Naive thymus-derived CD4-positive, alpha-beta T cell (primary cell): ENCODE results near the gene TXNRD2. TPM values are rescaled to one million over a fixed set of nuclear protein-coding genes. Genes with fewer than 3 reads are reported as not detected.

Experiments used
- ATAC-seq: fragments of 150-1000 bp; cut with Tn5 transposase; 2 replicates; pipeline ENCODE4 v1.10.0; 2021; ENCODE audit warnings: mild to moderate bottlenecking, moderate library complexity
- CTCF ChIA-PET: fragments of 350-600 bp; sonication (Branson Sonifier 250); formaldehyde crosslinking; loops from one replicate; lab custom pipeline; 2021; ENCODE audit warnings: antibody characterized with exemption; lab: Charles Lee
- POLR2A ChIA-PET: fragments of 350-600 bp; sonication (Branson Sonifier 250); formaldehyde crosslinking; loops from one replicate; lab custom pipeline; 2021; ENCODE audit warnings: antibody characterized with exemption, inconsistent platforms; lab: Charles Lee
- DNase-seq, 9 donors: peaks; one replicate each; pipeline versions ENCODE4 v3.0.0 to v3.0.0-alpha.2; 2020 to 2022; ENCODE audit warnings: mixed read lengths in 1 of 9
- H3K27ac ChIP-seq: one replicate; pipeline ENCODE4 v1.7.0; 2013; ENCODE audit warnings: mild to moderate bottlenecking, low read depth, low read length, moderate library complexity
- H3K27me3 ChIP-seq, 2 donors: one replicate each; pipeline ENCODE4 v1.7.0; 2013; ENCODE audit warnings: low read length in 2 of 2, mild to moderate bottlenecking in 2 of 2, moderate library complexity in 2 of 2; ENCODE audit not compliant: control insufficient read depth in 2 of 2, insufficient read depth in 2 of 2
- H3K36me3 ChIP-seq, 3 experiments: 1 replicate in 2 of 3; 2 replicates in 1 of 3; pipeline ENCODE4 v1.7.0; 2013; ENCODE audit warnings: low read length in 3 of 3, mild to moderate bottlenecking in 3 of 3, moderate library complexity in 1 of 3; ENCODE audit not compliant: insufficient read depth in 3 of 3, control insufficient read depth in 2 of 3
- H3K4me1 ChIP-seq, 2 donors: one replicate each; pipeline ENCODE4 v1.7.0; 2013; ENCODE audit warnings: low read length in 2 of 2, mild to moderate bottlenecking in 2 of 2, moderate library complexity in 1 of 2; ENCODE audit not compliant: control insufficient read depth in 2 of 2, insufficient read depth in 2 of 2
- H3K4me3 ChIP-seq: 2 replicates; pipeline ENCODE4 v1.7.0; 2013; ENCODE audit warnings: mild to moderate bottlenecking, low read length
- H3K9me3 ChIP-seq, 3 experiments: 1 replicate in 2 of 3; 2 replicates in 1 of 3; pipeline ENCODE4 v1.7.0; 2013; ENCODE audit warnings: low read length in 3 of 3; ENCODE audit not compliant: control insufficient read depth in 2 of 3
- H3K27ac Mint-ChIP-seq, 9 donors: one replicate each; pipeline ENCODE4 v1.8.0; 2020 to 2022; ENCODE audit warnings: mixed read lengths in 9 of 9, mild to moderate bottlenecking in 8 of 9, moderate library complexity in 5 of 9, inconsistent platforms in 2 of 9
- H3K27me3 Mint-ChIP-seq, 5 donors: one replicate each; pipeline ENCODE4 v1.8.0; 2021 to 2022; ENCODE audit warnings: mixed read lengths in 5 of 5, mild to moderate bottlenecking in 1 of 5
- H3K36me3 Mint-ChIP-seq, 5 donors: one replicate each; pipeline ENCODE4 v1.8.0; 2020 to 2022; ENCODE audit warnings: mixed read lengths in 5 of 5, mild to moderate bottlenecking in 3 of 5, inconsistent platforms in 1 of 5
- H3K4me1 Mint-ChIP-seq, 7 donors: one replicate each; pipeline ENCODE4 v1.8.0; 2020 to 2022; ENCODE audit warnings: mixed read lengths in 7 of 7, mild to moderate bottlenecking in 3 of 7, inconsistent platforms in 1 of 7
- H3K4me3 Mint-ChIP-seq, 10 donors: one replicate each; pipeline ENCODE4 v1.8.0; 2020 to 2022; ENCODE audit warnings: mild to moderate bottlenecking in 10 of 10, mixed read lengths in 10 of 10, moderate library complexity in 6 of 10, inconsistent platforms in 2 of 10
- H3K9me3 Mint-ChIP-seq, 11 donors: one replicate each; pipeline ENCODE4 v1.8.0; 2020 to 2022; ENCODE audit warnings: mixed read lengths in 11 of 11, mild to moderate bottlenecking in 4 of 11, inconsistent platforms in 1 of 11, moderate library complexity in 1 of 11
- intact Hi-C, 2 donors: fragments of 100-400 bp; cut with micrococcal nuclease; formaldehyde crosslinking; loops; one replicate each; pipeline ENCODE4 v1.15.1; 2023
- polyA plus RNA-seq, 2 donors: library from polyadenylated mRNA; unstranded; fragments of 300-500 nt; fragmentation: Illumina TruSeq; gene quantifications; one replicate each; pipeline ENCODE4 v1.2.3, GENCODE V29; 2021
- total RNA-seq, 6 experiments: library from RNA in 5 of 6; stranded (reverse) in 5 of 6; gene quantifications; 1 replicate in 5 of 6; 2 replicates in 1 of 6; pipeline ENCODE4 v1.2.3 and lab custom pipeline; 2021 to 2026

TXNRD2 gene
- total and polyA plus RNA-seq, 7 experiments from 2014 or later, result 14.0 to 39.0 (median 26.1) TPM

GRCh38 chr22:19871023-19871844 is 70.4 kb downstream of the TXNRD2 start:
- no peaks in the 10 kb centered on the region for H3K9me3 Mint-ChIP-seq
- POLR2A ChIA-PET, result no interaction called here
- peaks cover 6 to 23% (median 10%) of the 10 kb centered on the region in 7 donors for H3K4me1 Mint-ChIP-seq
- H3K4me1 ChIP-seq, result peaks cover 0 to 17% of the 10 kb centered on the region in 2 donors
- DNase-seq, result peak in 1 of 9 donors; percentile 3
- no peak overlapping the region for H3K27ac Mint-ChIP-seq
- no peak overlapping the region for H3K4me3 ChIP-seq
- ATAC-seq, result no peak
- no peak overlapping the region for H3K27ac ChIP-seq
- intact Hi-C loops, result no loop called here
- no peaks in the 10 kb centered on the region for H3K9me3 ChIP-seq
- H3K27me3 Mint-ChIP-seq, result peaks cover 0 to 5% (median 0%) of the 10 kb centered on the region in 5 donors
- CTCF ChIA-PET, result no interaction called here
- no peaks in the 10 kb centered on the region for H3K27me3 ChIP-seq
- H3K36me3 Mint-ChIP-seq, result peaks cover 0 to 4% (median 4%) of the 10 kb centered on the region in 5 donors
- H3K4me3 Mint-ChIP-seq, result no peak overlapping the region
- H3K36me3 ChIP-seq, result no peaks in the 10 kb centered on the region

GRCh38 chr22:19870153-19871022 is 71.2 kb downstream of the TXNRD2 start:
- peaks cover 0 to 4% (median 4%) of the 10 kb centered on the region in 5 donors for H3K36me3 Mint-ChIP-seq
- Histone ChIP-seq H3K4me3 (no peak overlapping the region), H3K27me3 (no peaks in the 10 kb centered on the region), H3K4me1 (peaks cover 0 to 17% of the 10 kb centered on the region in 2 donors), H3K9me3 (no peaks in the 10 kb centered on the region), H3K36me3 (no peaks in the 10 kb centered on the region), H3K27ac (no peak overlapping the region)
- intact Hi-C loops, result no loop called here
- peak overlapping the region in 1 of 10 donors; percentile 5 for H3K4me3 Mint-ChIP-seq
- H3K9me3 Mint-ChIP-seq, result no peaks in the 10 kb centered on the region
- ChIA-PET CTCF (no interaction called here), POLR2A (interaction anchor here (0.8 kb wide), 1 partner anchor 20 kb away, joined by 3 read pairs; no protein-coding TSS in a partner anchor)
- ATAC-seq (no peak), DNase-seq (peak in 1 of 9 donors; percentile 4)
- peaks cover 7 to 23% (median 10%) of the 10 kb centered on the region in 7 donors for H3K4me1 Mint-ChIP-seq
- peaks cover 0 to 11% (median 0%) of the 10 kb centered on the region in 5 donors for H3K27me3 Mint-ChIP-seq
- no peak overlapping the region for H3K27ac Mint-ChIP-seq

DNA sequence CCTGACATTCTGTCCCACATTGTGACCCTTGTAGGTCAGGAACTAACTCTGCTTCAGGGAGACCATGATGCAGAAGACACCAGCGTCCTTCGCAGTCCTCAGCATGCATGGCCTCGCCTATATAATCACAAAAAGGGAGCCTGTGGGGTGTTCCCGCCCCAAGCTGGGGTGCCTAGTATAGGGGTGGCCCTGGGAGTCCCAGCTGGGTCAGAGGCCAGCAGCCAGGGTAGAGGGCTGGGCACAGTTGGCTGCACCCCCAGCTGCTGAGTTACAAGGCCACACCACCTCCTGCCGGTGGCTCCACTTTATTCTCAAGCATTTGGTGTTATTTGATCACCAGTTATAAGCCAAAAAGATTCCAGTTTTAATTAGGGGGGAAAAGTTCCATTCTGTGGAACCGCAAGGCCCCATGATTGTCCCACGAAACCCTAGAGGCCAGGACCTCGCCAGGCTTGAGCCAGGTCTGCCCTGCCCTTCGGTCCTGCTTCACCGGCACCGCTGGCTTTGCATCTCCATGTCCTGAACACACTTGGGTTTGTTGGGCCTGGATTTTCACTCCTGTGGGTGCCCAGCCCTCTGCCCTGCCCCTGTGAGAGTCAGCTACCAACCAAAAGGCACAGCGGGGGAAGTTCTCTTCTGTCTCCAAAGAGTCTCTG is 72.0 kb downstream of the TXNRD2 start:
- DNase-seq (peak in 1 of 9 donors; percentile 4), ATAC-seq (no peak)
- no peak overlapping the region for H3K27ac Mint-ChIP-seq
- H3K4me1 Mint-ChIP-seq, result peaks cover 4 to 21% (median 9%) of the 10 kb centered on the region in 7 donors
- Histone ChIP-seq H3K36me3 (no peaks in the 10 kb centered on the region), H3K9me3 (no peaks in the 10 kb centered on the region), H3K27me3 (no peaks in the 10 kb centered on the region), H3K4me3 (no peak overlapping the region), H3K27ac (no peak overlapping the region), H3K4me1 (peaks cover 0 to 11% of the 10 kb centered on the region in 2 donors)
- peaks cover 0 to 12% (median 0%) of the 10 kb centered on the region in 5 donors for H3K27me3 Mint-ChIP-seq
- CTCF ChIA-PET, result no interaction called here
- peak overlapping the region in 1 of 10 donors; percentile 5 for H3K4me3 Mint-ChIP-seq
- H3K36me3 Mint-ChIP-seq, result peaks cover 0 to 4% (median 4%) of the 10 kb centered on the region in 5 donors
- POLR2A ChIA-PET, result interaction anchor here (0.8 kb wide), 1 partner anchor 20 kb away, joined by 3 read pairs; no protein-coding TSS in a partner anchor
- intact Hi-C loops, result no loop called here
- H3K9me3 Mint-ChIP-seq, result no peaks in the 10 kb centered on the region

- H3K27me3 ChIP-seq, result no peaks in the 10 kb centered on the region
- peaks cover 0 to 4% of the 10 kb centered on the region in 2 donors for H3K4me1 ChIP-seq
- POLR2A ChIA-PET, result interaction anchor here (1.3 kb wide), 1 partner anchor 17 kb away, joined by 4 read pairs; no protein-coding TSS in a partner anchor
- H3K9me3 ChIP-seq, result no peaks in the 10 kb centered on the region
- ATAC-seq (no peak), DNase-seq (peak in 1 of 9 donors; percentile 5)
- no peak overlapping the region for H3K4me3 ChIP-seq
- Mint-ChIP-seq H3K4me1 (peaks cover 0 to 14% (median 8%) of the 10 kb centered on the region in 7 donors), H3K27ac (peak overlapping the region in 2 of 9 donors; percentile 24 to 47), H3K27me3 (peaks cover 0 to 15% (median 0%) of the 10 kb centered on the region in 5 donors), H3K36me3 (peaks cover 0 to 4% (median 4%) of the 10 kb centered on the region in 5 donors), H3K9me3 (no peaks in the 10 kb centered on the region), H3K4me3 (no peak overlapping the region)
- CTCF ChIA-PET, result no interaction called here
- intact Hi-C loops, result no loop called here
- H3K36me3 ChIP-seq, result no peaks in the 10 kb centered on the region
- no peak overlapping the region for H3K27ac ChIP-seq
These were observed 72.7 kb downstream of the TXNRD2 start for GRCh38 chr22:19868773-19869471.

DNA sequence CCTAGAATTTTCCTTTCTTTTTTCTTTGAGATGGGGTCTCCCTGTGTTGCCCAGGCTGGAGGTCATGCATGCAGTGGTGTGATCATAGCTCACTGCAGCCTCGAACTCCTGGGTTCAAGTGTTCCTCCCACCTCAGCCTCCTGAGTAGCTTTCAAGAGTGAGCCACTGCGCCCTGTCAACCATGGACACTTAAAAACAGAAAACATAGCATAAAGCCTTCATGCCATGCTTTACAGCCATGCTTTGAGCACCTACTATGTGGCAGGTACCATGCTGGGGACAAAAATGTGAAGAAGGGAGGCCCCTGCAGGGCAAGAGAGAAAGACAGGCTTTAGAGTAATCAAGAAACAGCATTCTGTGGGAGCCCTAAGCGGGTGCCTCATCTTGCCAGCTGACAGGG is 73.3 kb downstream of the TXNRD2 start:
- H3K27me3 Mint-ChIP-seq, result peaks cover 0 to 15% (median 0%) of the 10 kb centered on the region in 5 donors
- H3K36me3 Mint-ChIP-seq, result peaks cover 0 to 4% (median 4%) of the 10 kb centered on the region in 5 donors
- Histone ChIP-seq H3K4me3 (no peak overlapping the region), H3K4me1 (no peaks in the 10 kb centered on the region), H3K36me3 (no peaks in the 10 kb centered on the region), H3K9me3 (no peaks in the 10 kb centered on the region), H3K27ac (no peak overlapping the region), H3K27me3 (no peaks in the 10 kb centered on the region)
- ChIA-PET CTCF (no interaction called here), POLR2A (interaction anchor here (1.3 kb wide), 1 partner anchor 17 kb away, joined by 4 read pairs; no protein-coding TSS in a partner anchor)
- intact Hi-C loops, result no loop called here
- no peak overlapping the region for H3K4me3 Mint-ChIP-seq
- DNase-seq, result peak in 1 of 9 donors; percentile 2
- H3K9me3 Mint-ChIP-seq, result no peaks in the 10 kb centered on the region
- H3K4me1 Mint-ChIP-seq, result peaks cover 0 to 13% (median 7%) of the 10 kb centered on the region in 7 donors
- ATAC-seq, result no peak
- peak overlapping the region in 4 of 9 donors; percentile 24 to 62 (median 54) for H3K27ac Mint-ChIP-seq
